ENCODE measurements around the gene CMTM7.

The CMTM7 gene, protein sequence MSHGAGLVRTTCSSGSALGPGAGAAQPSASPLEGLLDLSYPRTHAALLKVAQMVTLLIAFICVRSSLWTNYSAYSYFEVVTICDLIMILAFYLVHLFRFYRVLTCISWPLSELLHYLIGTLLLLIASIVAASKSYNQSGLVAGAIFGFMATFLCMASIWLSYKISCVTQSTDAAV

DNA sequence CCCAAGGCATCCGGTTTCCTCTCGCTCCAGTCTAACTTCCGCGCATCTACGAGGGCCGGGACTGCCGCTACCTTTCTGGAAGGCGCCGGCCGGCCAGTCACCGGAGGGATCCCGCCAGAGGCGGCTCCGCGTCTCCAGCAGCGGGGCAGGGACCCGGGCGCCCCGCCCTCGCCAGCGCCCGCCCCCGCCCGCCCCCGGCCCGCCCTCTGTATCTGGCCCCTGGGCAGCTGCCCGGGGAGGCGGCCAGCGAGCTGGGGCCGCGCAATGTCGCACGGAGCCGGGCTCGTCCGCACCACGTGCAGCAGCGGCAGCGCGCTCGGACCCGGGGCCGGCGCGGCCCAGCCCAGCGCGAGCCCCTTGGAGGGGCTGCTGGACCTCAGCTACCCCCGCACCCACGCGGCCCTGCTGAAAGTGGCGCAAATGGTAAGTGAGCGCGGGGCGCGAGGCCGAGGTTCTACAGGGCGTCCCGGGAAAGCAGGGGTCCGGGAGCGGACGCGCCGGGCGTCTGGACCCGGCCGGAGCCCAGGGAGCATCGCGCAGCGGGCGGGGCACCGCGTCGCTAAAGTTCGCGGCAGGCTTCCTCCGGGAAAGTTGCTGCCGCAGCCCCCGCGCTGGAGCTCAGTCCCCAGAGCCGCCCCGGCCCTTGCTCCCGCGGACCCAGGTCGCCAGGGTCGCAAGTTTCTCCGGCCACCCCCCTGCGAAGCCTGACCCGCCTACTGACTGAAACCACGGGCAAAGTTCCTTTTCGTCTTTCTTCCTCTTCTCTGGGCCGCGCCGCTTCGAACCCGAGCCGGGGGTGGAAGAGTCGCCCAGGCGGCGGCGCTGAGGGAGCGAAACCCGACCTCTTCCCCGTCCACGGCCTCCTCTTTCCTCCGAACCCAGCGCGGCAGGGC is at the start of gene CMTM7:
CMTM7 (plus strand) TSS at position 211 of the 893 bp plus-strand sequence; CDS start at position 265, 54 bp downstream.
- TF ChIP-seq, protein P1, sequence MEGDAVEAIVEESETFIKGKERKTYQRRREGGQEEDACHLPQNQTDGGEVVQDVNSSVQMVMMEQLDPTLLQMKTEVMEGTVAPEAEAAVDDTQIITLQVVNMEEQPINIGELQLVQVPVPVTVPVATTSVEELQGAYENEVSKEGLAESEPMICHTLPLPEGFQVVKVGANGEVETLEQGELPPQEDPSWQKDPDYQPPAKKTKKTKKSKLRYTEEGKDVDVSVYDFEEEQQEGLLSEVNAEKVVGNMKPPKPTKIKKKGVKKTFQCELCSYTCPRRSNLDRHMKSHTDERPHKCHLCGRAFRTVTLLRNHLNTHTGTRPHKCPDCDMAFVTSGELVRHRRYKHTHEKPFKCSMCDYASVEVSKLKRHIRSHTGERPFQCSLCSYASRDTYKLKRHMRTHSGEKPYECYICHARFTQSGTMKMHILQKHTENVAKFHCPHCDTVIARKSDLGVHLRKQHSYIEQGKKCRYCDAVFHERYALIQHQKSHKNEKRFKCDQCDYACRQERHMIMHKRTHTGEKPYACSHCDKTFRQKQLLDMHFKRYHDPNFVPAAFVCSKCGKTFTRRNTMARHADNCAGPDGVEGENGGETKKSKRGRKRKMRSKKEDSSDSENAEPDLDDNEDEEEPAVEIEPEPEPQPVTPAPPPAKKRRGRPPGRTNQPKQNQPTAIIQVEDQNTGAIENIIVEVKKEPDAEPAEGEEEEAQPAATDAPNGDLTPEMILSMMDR (conservative IDR thresholded peaks at IDR 0.05; ENCODE audit: low read depth) = no peak
- CTCF ChIA-PET = interaction anchor here (1.4 kb wide), 1 partner anchor 17 kb away, joined by 5 read pairs; no protein-coding TSS in a partner anchor
- POLR2A ChIA-PET (ENCODE audit: low non-redundant PET) = no interaction called here
- peak within 1 kb of the TSS; percentile 76 for H3K27ac ChIP-seq
- DNase-seq (ENCODE audit: low spot score) = peak; percentile 52

DNA sequence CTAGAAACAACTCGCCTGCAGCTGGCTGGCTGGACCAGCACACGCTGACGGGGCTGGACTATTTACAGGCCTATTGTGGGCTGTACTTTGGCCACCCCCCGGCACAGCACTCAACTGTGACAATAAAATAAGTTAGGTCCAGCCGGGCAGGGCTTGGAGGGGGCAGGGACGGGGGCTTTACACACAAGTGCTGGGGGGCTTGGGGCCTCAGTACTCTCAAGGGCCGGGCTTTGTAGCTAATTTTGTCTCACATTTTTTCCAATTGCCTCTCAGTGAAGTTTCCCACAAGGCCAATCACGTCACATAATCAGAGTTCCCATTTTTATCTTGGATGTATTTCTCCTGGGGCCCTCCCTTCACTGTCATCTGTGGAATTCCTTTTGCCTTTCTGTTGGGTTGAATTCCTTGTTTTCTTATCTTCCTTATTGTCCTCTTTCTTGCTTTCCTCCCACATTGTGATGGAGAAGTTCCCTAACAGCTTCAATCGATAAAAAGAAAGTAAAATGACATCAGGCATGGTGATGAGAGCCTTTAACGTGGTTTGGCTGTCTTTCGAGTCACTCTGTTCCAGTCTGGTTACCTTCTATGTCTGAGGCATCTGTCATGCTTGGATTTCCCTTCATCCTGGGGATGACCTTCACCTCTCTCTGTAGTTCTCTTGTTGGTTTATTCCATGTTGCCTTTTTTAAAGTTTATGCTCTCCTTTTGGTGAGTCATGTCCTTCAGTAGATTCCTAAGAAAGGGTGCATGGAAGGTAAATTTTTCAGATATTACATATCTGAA is 44.1 kb upstream of the CMTM7 start:
- POLR2A ChIA-PET (ENCODE audit: low non-redundant PET) = no interaction called here
- no peak for DNase-seq (ENCODE audit: low spot score)
- CTCF ChIA-PET = interaction anchor here (1.0 kb wide), 1 partner anchor 13 kb away, joined by 3 read pairs; no protein-coding TSS in a partner anchor
- H3K27ac ChIP-seq = no peak overlapping the region
- TF ChIP-seq, protein P1 (conservative IDR thresholded peaks at IDR 0.05; ENCODE audit: low read depth) = no peak

DNA sequence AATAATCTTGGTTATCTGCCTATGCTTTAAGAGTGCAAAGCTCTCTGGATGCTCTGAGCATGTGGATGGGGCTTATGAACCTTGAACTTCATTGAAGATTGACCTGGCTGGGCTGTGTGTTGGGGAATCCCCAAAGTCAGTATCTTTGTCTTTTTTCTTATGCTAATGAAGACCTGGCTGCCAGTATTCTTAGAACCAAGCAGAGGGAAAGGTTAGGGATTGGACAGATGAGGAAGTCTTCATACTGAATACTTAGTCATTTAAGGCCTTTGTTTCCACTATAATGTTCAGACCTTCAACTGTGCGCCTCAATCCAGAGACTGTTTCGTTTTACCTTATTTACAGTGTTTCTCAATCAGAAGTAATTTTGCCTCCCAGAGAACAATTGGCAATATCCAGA is 42.5 kb upstream of the CMTM7 start:
- CTCF ChIA-PET = no interaction called here
- no peak for DNase-seq (ENCODE audit: low spot score)
- POLR2A ChIA-PET (ENCODE audit: low non-redundant PET) = no interaction called here
- H3K27ac ChIP-seq = no peak overlapping the region
- TF ChIP-seq, protein P1 (conservative IDR thresholded peaks at IDR 0.05; ENCODE audit: low read depth) = no peak

DNA sequence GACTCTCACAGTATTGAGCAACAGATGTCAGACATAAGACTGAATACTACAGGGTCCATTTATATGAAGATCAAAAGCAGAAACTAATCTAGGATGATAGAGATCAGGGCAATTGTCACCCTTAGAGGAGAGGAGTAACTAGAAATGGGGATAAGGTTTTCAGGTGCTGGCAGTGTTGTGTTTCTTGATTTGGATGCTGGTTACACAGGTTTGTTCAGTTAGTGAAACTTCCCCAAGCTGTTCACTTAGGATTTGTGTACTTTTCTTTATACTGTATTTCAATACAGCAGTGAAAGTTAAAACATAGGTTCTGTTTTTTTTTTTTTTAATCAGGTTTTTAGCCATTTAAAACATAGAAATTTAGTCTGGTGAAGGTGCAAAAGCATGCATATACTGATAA is 39.1 kb upstream of the CMTM7 start:
- ChIA-PET CTCF (no interaction called here), POLR2A (ENCODE audit: low non-redundant PET) (no interaction called here)
- DNase-seq (ENCODE audit: low spot score) = no peak
- H3K27ac ChIP-seq = no peak overlapping the region
- TF ChIP-seq, protein P1 (conservative IDR thresholded peaks at IDR 0.05; ENCODE audit: low read depth) = no peak

DNA sequence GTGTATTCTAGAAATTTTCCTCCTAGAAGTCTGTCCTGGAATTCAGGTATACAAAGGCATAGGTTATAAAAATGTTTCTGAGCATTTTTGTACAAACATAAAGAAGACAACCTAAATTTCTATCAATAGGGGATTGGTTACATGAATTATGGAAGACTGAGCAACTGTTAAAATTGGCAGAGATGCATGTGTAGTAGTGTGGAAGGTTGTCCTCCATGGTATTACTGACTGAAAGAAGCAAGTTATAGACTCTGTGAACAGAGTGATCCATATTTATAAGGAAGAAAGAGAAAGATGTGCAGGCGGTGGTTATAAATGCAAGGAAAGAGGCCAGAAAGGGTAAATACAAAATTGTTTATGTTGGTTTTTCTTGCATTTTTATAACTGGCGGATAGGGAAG is 38.3 kb upstream of the CMTM7 start:
- ChIA-PET CTCF (no interaction called here), POLR2A (ENCODE audit: low non-redundant PET) (no interaction called here)
- TF ChIP-seq, protein P1 (conservative IDR thresholded peaks at IDR 0.05; ENCODE audit: low read depth) = no peak
- no peak for DNase-seq (ENCODE audit: low spot score)
- H3K27ac ChIP-seq = no peak overlapping the region

DNA sequence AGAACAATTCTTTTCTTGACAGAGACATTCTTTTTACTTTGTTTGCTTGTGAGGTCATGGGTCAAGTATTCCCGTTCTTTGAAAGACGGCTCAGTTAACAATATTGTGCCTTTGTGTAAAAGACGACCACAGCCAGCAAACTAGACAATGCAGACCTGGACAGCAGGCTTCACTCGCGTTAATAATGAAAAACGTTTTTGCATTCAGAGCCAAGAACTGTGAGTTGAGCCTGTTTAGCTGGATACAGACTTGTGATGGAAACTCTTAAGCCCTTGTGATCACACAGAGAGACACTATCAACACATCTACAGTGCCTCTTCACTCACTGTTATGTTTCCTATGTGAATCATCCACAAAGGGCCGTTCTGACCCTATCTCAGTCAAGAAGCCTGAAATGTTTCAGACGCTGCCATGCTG is 37.3 kb upstream of the CMTM7 start:
- no peak for DNase-seq (ENCODE audit: low spot score)
- H3K27ac ChIP-seq = no peak overlapping the region
- ChIA-PET POLR2A (ENCODE audit: low non-redundant PET) (no interaction called here), CTCF (no interaction called here)
- TF ChIP-seq, protein P1 (conservative IDR thresholded peaks at IDR 0.05; ENCODE audit: low read depth) = no peak

Measured in RWPE1 (cell line).